Astrocyte of the cerebellum (primary cell): ENCODE measurements around the gene RBM17.
A peak's percentile ranks its signal among the peaks of the same experiment; 100 is the strongest.
"Not testable (repeated sequence)": the region's sequence is repeated elsewhere in the genome, so short reads cannot be mapped to it uniquely, and the experiment has no call there.

Experiments
- DNase-seq: peaks from one replicate; pipeline ENCODE4 v3.0.0-alpha.2; 2011; ENCODE audit warnings: low read depth
- H3K4me3 ChIP-seq: 2 replicates; pipeline ENCODE4 v1.5.1; 2011; ENCODE audit warnings: mild to moderate bottlenecking, low read depth, low read length, moderate library complexity
- CTCF ChIP-seq: IDR thresholded peaks from 2 replicates; pipeline ENCODE4 v1.5.1; 2012; ENCODE audit warnings: low read length, low read depth, moderate library complexity, mild to moderate bottlenecking; ENCODE audit errors: missing control alignments
- in situ Hi-C: cut with HindIII; loops from 2 replicates; pipeline ENCODE4 v1.10.0; 2017; ENCODE audit warnings: low sequenced_read_pairs

Gene RBM17

GRCh38 chr10:6088721-6089333 is at the start of gene RBM17:
Gene RBM17, plus strand, starts transcription at chr10:6089034. Its CDS starts 8,032 bp downstream, at chr10:6097066.
- peak; percentile 94 for DNase-seq
- peak; percentile 100 for TF ChIP-seq CTCF
- in situ Hi-C loops, result loop anchor here (25.0 kb wide), 1 partner anchor 298 kb away; no protein-coding TSS in a partner anchor
- H3K4me3 ChIP-seq, result peak within 1 kb of the TSS; percentile 95

GRCh38 chr10:6039711-6040110 is 49.1 kb upstream of the RBM17 start:
- in situ Hi-C loops, result no loop called here
- DNase-seq, result no peak
- TF ChIP-seq CTCF, result no peak
- no peak overlapping the region for H3K4me3 ChIP-seq

GRCh38 chr10:6040205-6040604 is 48.6 kb upstream of the RBM17 start:
- TF ChIP-seq CTCF, result no peak

GRCh38 chr10:6043377-6043776 is 45.5 kb upstream of the RBM17 start:
- H3K4me3 ChIP-seq, in situ Hi-C loops, DNase-seq: not testable (repeated sequence)

More at GRCh38 chr10:6040205-6040604, 48.6 kb upstream of the RBM17 start:
- in situ Hi-C loops, result no loop called here
- DNase-seq, result no peak
- H3K4me3 ChIP-seq, result no peak overlapping the region

GRCh38 chr10:6044060-6044459 is 44.8 kb upstream of the RBM17 start:
- no peak for TF ChIP-seq CTCF
- no peak overlapping the region for H3K4me3 ChIP-seq
- in situ Hi-C loops, result no loop called here
- no peak for DNase-seq

- no peak for DNase-seq
- no peak overlapping the region for H3K4me3 ChIP-seq
- TF ChIP-seq CTCF, result no peak
- in situ Hi-C loops, result no loop called here
Measured at GRCh38 chr10:6044751-6045313, 44.0 kb upstream of the RBM17 start.

- H3K4me3 ChIP-seq, result no peak overlapping the region
- no peak for TF ChIP-seq CTCF
- no peak for DNase-seq
- in situ Hi-C loops, result no loop called here
Measured at GRCh38 chr10:6045314-6045848, 43.5 kb upstream of the RBM17 start.
